Bronchial epithelial cell (primary cell): ENCODE data around the gene THOC6. TPM values are rescaled to one million over a fixed set of nuclear protein-coding genes. Genes with fewer than 3 reads are reported as not detected.

ENCODE experiments used
- DNase-seq: peaks from one replicate; pipeline ENCODE4 v3.0.0-alpha.2; 2010; ENCODE audit warnings: low read depth
- FAIRE-seq: peaks from 2 replicates; lab custom pipeline; 2011; peaks lifted over from hg19 to GRCh38; lab: Jason Lieb, UNC
- H3K27me3 ChIP-seq: 2 replicates; pipeline ENCODE4 v1.5.1; 2011; ENCODE audit warnings: low read length; ENCODE audit not compliant: control insufficient read depth, insufficient read depth
- H3K36me3 ChIP-seq: 2 replicates; pipeline ENCODE4 v1.5.1; 2011; ENCODE audit warnings: low read length; ENCODE audit not compliant: control insufficient read depth, insufficient read depth
- H3K4me3 ChIP-seq: 2 replicates; pipeline ENCODE4 v1.5.1; 2011; ENCODE audit warnings: mild to moderate bottlenecking, low read depth, low read length, control low read depth
- CTCF ChIP-seq: IDR thresholded peaks from 2 replicates; pipeline ENCODE4 v1.5.1; 2011; ENCODE audit warnings: mild to moderate bottlenecking, moderate library complexity, low read length, control low read depth, inconsistent platforms; ENCODE audit not compliant: insufficient read depth, severe bottlenecking
- total RNA-seq: library from RNA; depleted of rRNA; stranded (reverse); fragments of >200 nt; gene quantifications from 2 replicates; pipeline ENCODE4 v1.2.1, GENCODE V29; 2014

The THOC6 gene
- total RNA-seq, 1 donor from 2014 or later = 28.4 TPM

- Histone ChIP-seq H3K27me3 (peaks cover 5% of the 10 kb centered on the region), H3K4me3 (no peak overlapping the region), H3K36me3 (no peaks in the 10 kb centered on the region)
- DNase-seq = no peak
- FAIRE-seq = peak; percentile 89
- no peak for TF ChIP-seq CTCF
These were observed 8.9 kb upstream of the THOC6 start for GRCh38 chr16:3014971-3015370.

- peaks cover 5% of the 10 kb centered on the region for H3K27me3 ChIP-seq
- no peaks in the 10 kb centered on the region for H3K36me3 ChIP-seq
- no peak overlapping the region for H3K4me3 ChIP-seq
- no peak for DNase-seq
- no peak for FAIRE-seq
- no peak for TF ChIP-seq CTCF
These were observed 7.8 kb upstream of the THOC6 start for GRCh38 chr16:3015865-3016521.

- no peak for FAIRE-seq
- Histone ChIP-seq H3K36me3 (peaks cover 8% of the 10 kb centered on the region), H3K4me3 (no peak overlapping the region), H3K27me3 (peaks cover 2% of the 10 kb centered on the region)
- no peak for DNase-seq
- no peak for TF ChIP-seq CTCF
These were observed 6.5 kb upstream of the THOC6 start for GRCh38 chr16:3017344-3017743.

GRCh38 chr16:3017794-3018506 is 5.9 kb upstream of the THOC6 start, which contains the start of gene CLDN6:
Gene CLDN6, minus strand, starts transcription at chr16:3018183. Its CDS starts 2,162 bp downstream, at chr16:3016021.
- no peak within 1 kb of the TSS for H3K4me3 ChIP-seq
- peaks cover 2% of the 10 kb centered on the region for H3K27me3 ChIP-seq
- no peak for DNase-seq
- peaks cover 10% of the 10 kb centered on the region for H3K36me3 ChIP-seq
- no peak for FAIRE-seq
- peak; percentile 23 for TF ChIP-seq CTCF

GRCh38 chr16:3019594-3020246 is 4.1 kb upstream of the THOC6 start:
- DNase-seq (no peak), FAIRE-seq (no peak)
- Histone ChIP-seq H3K36me3 (peaks cover 10% of the 10 kb centered on the region), H3K27me3 (no peaks in the 10 kb centered on the region), H3K4me3 (peak overlapping the region; percentile 97)
- no peak for TF ChIP-seq CTCF
